ENCODE measurements around the gene OSTF1.

DNA sequence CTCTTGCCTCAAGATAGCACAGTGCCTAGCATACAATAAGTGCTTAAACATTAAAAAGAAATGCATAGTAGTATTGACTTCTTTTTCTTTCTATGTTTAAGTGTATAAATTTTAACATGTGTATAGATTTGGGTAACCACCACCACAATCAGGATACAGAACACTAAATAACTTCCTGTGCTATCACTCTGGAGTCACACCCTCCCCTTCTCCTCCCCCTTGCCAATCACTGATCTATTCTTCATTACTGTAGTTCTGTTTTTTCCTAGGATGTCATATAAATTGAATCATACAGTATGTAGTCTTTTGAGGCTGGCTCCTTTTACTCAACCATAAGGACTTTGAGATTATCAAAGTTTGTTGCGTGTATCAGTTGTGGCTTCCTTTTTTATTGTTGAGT, 68.5 kb downstream of the OSTF1 start:
- TF ChIP-seq EZH2phosphoT487 (conservative IDR thresholded peaks at IDR 0.05; ENCODE audit: low read length) = no peak
- TF ChIP-seq, protein P1, sequence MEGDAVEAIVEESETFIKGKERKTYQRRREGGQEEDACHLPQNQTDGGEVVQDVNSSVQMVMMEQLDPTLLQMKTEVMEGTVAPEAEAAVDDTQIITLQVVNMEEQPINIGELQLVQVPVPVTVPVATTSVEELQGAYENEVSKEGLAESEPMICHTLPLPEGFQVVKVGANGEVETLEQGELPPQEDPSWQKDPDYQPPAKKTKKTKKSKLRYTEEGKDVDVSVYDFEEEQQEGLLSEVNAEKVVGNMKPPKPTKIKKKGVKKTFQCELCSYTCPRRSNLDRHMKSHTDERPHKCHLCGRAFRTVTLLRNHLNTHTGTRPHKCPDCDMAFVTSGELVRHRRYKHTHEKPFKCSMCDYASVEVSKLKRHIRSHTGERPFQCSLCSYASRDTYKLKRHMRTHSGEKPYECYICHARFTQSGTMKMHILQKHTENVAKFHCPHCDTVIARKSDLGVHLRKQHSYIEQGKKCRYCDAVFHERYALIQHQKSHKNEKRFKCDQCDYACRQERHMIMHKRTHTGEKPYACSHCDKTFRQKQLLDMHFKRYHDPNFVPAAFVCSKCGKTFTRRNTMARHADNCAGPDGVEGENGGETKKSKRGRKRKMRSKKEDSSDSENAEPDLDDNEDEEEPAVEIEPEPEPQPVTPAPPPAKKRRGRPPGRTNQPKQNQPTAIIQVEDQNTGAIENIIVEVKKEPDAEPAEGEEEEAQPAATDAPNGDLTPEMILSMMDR (IDR thresholded peaks at IDR 0.05; ENCODE audit: insufficient read depth, low read length, poor library complexity, severe bottlenecking) = no peak
